ENCODE results near the gene EHBP1. TPM values are rescaled to one million over a fixed set of nuclear protein-coding genes. Genes with fewer than 3 reads are reported as not detected.

EHBP1 gene
- total and polyA plus RNA-seq, 2 experiments from 2014 or later: 27.2 to 47.9 TPM

- no peak overlapping the region for H3K27ac ChIP-seq (ENCODE audit: low read depth)
- no peak overlapping the region for H3K4me3 ChIP-seq
- H3F3A ChIP-seq (replicated peaks; ENCODE audit: low read depth): no peaks in the 10 kb centered on the region
- H3K27ac Mint-ChIP-seq: no peak overlapping the region
- no peaks in the 10 kb centered on the region for H3K9me3 Mint-ChIP-seq
- H2AFZ ChIP-seq: no peak overlapping the region
- H3K36me3 Mint-ChIP-seq (ENCODE audit: low read depth): no peaks in the 10 kb centered on the region
- no peaks in the 10 kb centered on the region for H3K27me3 ChIP-seq (ENCODE audit: insufficient read depth)
- TF ChIP-seq NANOG (IDR thresholded peaks at IDR 0.05; ENCODE audit: borderline replicate concordance): no peak
- TF ChIP-seq JUNB (IDR thresholded peaks at IDR 0.05; ENCODE audit: unreplicated experiment): no peak
- no peak for TF ChIP-seq STAT1 (IDR thresholded peaks at IDR 0.05; ENCODE audit: unreplicated experiment)
- no peak for TF ChIP-seq ETS1 (IDR thresholded peaks at IDR 0.05)
- no peaks in the 10 kb centered on the region for H3K9me2 ChIP-seq (ENCODE audit: insufficient read depth)
- ATAC-seq (no peak), DNase-seq (ENCODE audit: low spot score) (no peak)
- H3K4me1 ChIP-seq (ENCODE audit: insufficient read depth): no peaks in the 10 kb centered on the region
- no peaks in the 10 kb centered on the region for H3K4me1 Mint-ChIP-seq
- no peak overlapping the region for H3K4me3 Mint-ChIP-seq
- no peaks in the 10 kb centered on the region for H3K27me3 Mint-ChIP-seq (ENCODE audit: insufficient read depth, low read depth, poor library complexity)
- H3K4me2 ChIP-seq: no peak overlapping the region
- H4K20me1 ChIP-seq (replicated peaks; ENCODE audit: insufficient read depth): no peaks in the 10 kb centered on the region
- no peaks in the 10 kb centered on the region for H3K79me2 ChIP-seq (replicated peaks; ENCODE audit: insufficient read depth)
- H3K36me3 ChIP-seq (ENCODE audit: insufficient read depth): no peaks in the 10 kb centered on the region
Measured at GRCh38 chr2:62897187-62897827, 191.8 kb downstream of the EHBP1 start.

GRCh38 chr2:62904344-62904743, 198.8 kb downstream of the EHBP1 start:
- ATAC-seq (no peak), DNase-seq (ENCODE audit: low spot score) (no peak)
- Histone ChIP-seq H3K4me3 (no peak overlapping the region), H2AFZ (no peak overlapping the region), H3K4me2 (no peak overlapping the region), H3K4me1 (ENCODE audit: insufficient read depth) (no peaks in the 10 kb centered on the region), H3K9me2 (ENCODE audit: insufficient read depth) (no peaks in the 10 kb centered on the region), H3K27ac (ENCODE audit: low read depth) (no peak overlapping the region), H3K79me2 (replicated peaks; ENCODE audit: insufficient read depth) (no peaks in the 10 kb centered on the region), H3K27me3 (ENCODE audit: insufficient read depth) (no peaks in the 10 kb centered on the region), H3K36me3 (ENCODE audit: insufficient read depth) (no peaks in the 10 kb centered on the region), H4K20me1 (replicated peaks; ENCODE audit: insufficient read depth) (0 out of 2 replicates have a peak, but pooled peaks cover 3% of the 10 kb centered on the region), H3F3A (replicated peaks; ENCODE audit: low read depth) (no peaks in the 10 kb centered on the region)
- Mint-ChIP-seq H3K27me3 (ENCODE audit: insufficient read depth, low read depth, poor library complexity) (no peaks in the 10 kb centered on the region), H3K36me3 (ENCODE audit: low read depth) (no peaks in the 10 kb centered on the region), H3K4me3 (no peak overlapping the region), H3K27ac (no peak overlapping the region), H3K4me1 (no peaks in the 10 kb centered on the region), H3K9me3 (no peaks in the 10 kb centered on the region)
- TF ChIP-seq ETS1 (IDR thresholded peaks at IDR 0.05) (no peak), ZNF331 (CRISPR knock-in tag; IDR thresholded peaks at IDR 0.05; ENCODE audit: low read depth) (no peak), STAT1 (IDR thresholded peaks at IDR 0.05; ENCODE audit: unreplicated experiment) (no peak), CREB1 (CRISPR knock-in tag; IDR thresholded peaks at IDR 0.05; ENCODE audit: low read depth) (no peak), EZH2 (IDR thresholded peaks at IDR 0.05; ENCODE audit: low read depth, unreplicated experiment) (no peak)

- H4K20me1 ChIP-seq (replicated peaks; ENCODE audit: insufficient read depth): 0 out of 2 replicates have a peak, but pooled peaks cover 3% of the 10 kb centered on the region
- Mint-ChIP-seq H3K4me1 (no peaks in the 10 kb centered on the region), H3K27me3 (ENCODE audit: insufficient read depth, low read depth, poor library complexity) (peaks cover 2% of the 10 kb centered on the region), H3K9me3 (no peaks in the 10 kb centered on the region), H3K36me3 (ENCODE audit: low read depth) (no peaks in the 10 kb centered on the region), H3K27ac (no peak overlapping the region), H3K4me3 (no peak overlapping the region)
- H3K36me3 ChIP-seq (ENCODE audit: insufficient read depth): no peaks in the 10 kb centered on the region
- H3K4me2 ChIP-seq: no peak overlapping the region
- H3K4me1 ChIP-seq (ENCODE audit: insufficient read depth): no peaks in the 10 kb centered on the region
- no peaks in the 10 kb centered on the region for H3K79me2 ChIP-seq (replicated peaks; ENCODE audit: insufficient read depth)
- no peak for DNase-seq (ENCODE audit: low spot score)
- H3K9me2 ChIP-seq (ENCODE audit: insufficient read depth): no peaks in the 10 kb centered on the region
- H3K4me3 ChIP-seq: no peak overlapping the region
- no peak overlapping the region for H2AFZ ChIP-seq
- ATAC-seq: no peak
- H3K27ac ChIP-seq (ENCODE audit: low read depth): no peak overlapping the region
- H3F3A ChIP-seq (replicated peaks; ENCODE audit: low read depth): no peaks in the 10 kb centered on the region
- no peaks in the 10 kb centered on the region for H3K27me3 ChIP-seq (ENCODE audit: insufficient read depth)
- no peak for TF ChIP-seq ZNF331 (CRISPR knock-in tag; IDR thresholded peaks at IDR 0.05; ENCODE audit: low read depth)
- no peak for TF ChIP-seq EZH2phosphoT487 (IDR thresholded peaks at IDR 0.05; ENCODE audit: unreplicated experiment)
- no peak for TF ChIP-seq REST (IDR thresholded peaks at IDR 0.05; ENCODE audit: unreplicated experiment)
- no peak for TF ChIP-seq POLR2AphosphoS5 (IDR thresholded peaks at IDR 0.05; ENCODE audit: low read depth)
- no peak for TF ChIP-seq ETS1 (IDR thresholded peaks at IDR 0.05)
Measured at GRCh38 chr2:62908145-62908544, 202.6 kb downstream of the EHBP1 start.

Data from GM23338 (cell line).